Measurements from ENCODE around the gene CACNB1.

Gene CACNB1

GRCh38 chr17:39200070-39200879 lies 2.8 kb upstream of the CACNB1 start, which contains the start of gene RPL19:
RPL19 (plus strand) TSS chr17:39200283; CDS start chr17:39200345, 62 bp downstream.
- Mint-ChIP-seq H3K27me3 (no peaks in the 10 kb centered on the region), H3K27ac (peak within 1 kb of the TSS; percentile 100), H3K4me3 (peak within 1 kb of the TSS; percentile 89 to 97), H3K9me3 (no peaks in the 10 kb centered on the region), H3K4me1 (peaks cover 45 to 71% of the 10 kb centered on the region in 2 donors), H3K36me3 (peaks cover 39 to 54% of the 10 kb centered on the region in 2 donors)
- DNase-seq = peak; percentile 67
- ATAC-seq (replicated peaks) = peak; percentile 66 to 76

- DNase-seq = peak; percentile 81
- peak; percentile 60 to 71 for ATAC-seq (replicated peaks)
- Mint-ChIP-seq H3K4me3 (peak overlapping the region; percentile 89 to 97), H3K4me1 (peaks cover 45 to 75% of the 10 kb centered on the region in 2 donors), H3K27ac (peak overlapping the region; percentile 100), H3K36me3 (peaks cover 36 to 50% of the 10 kb centered on the region in 2 donors), H3K9me3 (no peaks in the 10 kb centered on the region), H3K27me3 (no peaks in the 10 kb centered on the region)
These were observed 2.3 kb upstream of the CACNB1 start for GRCh38 chr17:39199820-39200069.

DNA sequence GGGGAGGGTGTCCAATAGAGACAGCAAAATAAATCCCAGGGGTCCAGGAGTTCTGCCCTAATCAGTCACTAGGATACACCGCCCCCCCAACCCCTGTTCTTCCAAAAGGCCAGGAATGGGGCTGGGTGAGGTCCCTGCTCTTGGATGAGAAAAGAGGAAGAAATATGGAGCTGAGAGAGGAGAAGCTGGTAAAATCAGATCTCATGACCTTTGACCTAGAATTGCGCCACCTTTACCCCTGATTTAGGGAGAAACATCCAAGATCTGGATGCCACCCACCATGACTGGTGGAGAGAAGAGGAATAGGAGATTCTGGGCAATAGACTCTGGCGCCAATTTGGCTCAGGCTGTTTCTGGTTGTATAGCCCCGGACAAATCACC lies 707 bp upstream of the CACNB1 start:
- Mint-ChIP-seq H3K36me3 (peaks cover 31 to 43% of the 10 kb centered on the region in 2 donors), H3K4me3 (peak overlapping the region; percentile 89 to 97), H3K9me3 (no peaks in the 10 kb centered on the region), H3K4me1 (peaks cover 40 to 68% of the 10 kb centered on the region in 2 donors), H3K27ac (peak overlapping the region; percentile 82), H3K27me3 (no peaks in the 10 kb centered on the region)
- DNase-seq (no peak), ATAC-seq (replicated peaks) (no peak)

GRCh38 chr17:39196808-39197291 lies 619 bp downstream of the CACNB1 start:
- H3K9me3 Mint-ChIP-seq = no peaks in the 10 kb centered on the region
- H3K27ac Mint-ChIP-seq = peak overlapping the region; percentile 47
- no peaks in the 10 kb centered on the region for H3K27me3 Mint-ChIP-seq
- H3K36me3 Mint-ChIP-seq = peaks cover 32 to 42% of the 10 kb centered on the region in 2 donors
- peak overlapping the region; percentile 86 to 97 for H3K4me3 Mint-ChIP-seq
- no peak for ATAC-seq (replicated peaks)
- H3K4me1 Mint-ChIP-seq = peaks cover 32 to 56% of the 10 kb centered on the region in 2 donors
- no peak for DNase-seq

DNA sequence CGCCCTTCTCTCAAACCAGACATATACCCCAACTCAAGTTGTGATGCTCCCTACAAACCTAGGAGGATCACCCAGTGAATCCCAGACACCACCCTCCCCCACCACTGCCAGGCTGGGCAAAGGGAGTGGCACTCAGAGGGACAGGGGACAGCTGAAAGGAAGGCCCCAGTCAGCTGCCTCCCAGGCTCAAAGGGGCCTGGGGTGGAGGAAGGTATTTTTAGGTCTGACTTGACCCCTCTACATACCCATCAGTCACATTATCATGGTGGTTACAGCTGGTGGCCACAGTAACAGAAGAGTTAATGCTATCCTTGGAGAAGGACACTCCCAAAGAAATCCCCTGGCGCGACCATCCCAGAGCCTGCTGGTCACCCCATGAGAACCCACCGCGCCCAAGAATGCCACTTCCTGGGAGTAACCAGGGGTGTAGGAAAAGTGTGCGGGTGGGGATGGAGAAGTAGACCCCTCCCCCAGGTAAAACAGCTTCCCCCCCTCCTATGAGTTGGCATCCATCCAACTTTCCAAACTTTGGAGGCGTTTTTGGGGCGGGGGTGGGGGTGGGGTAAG lies 1.1 kb downstream of the CACNB1 start:
- ATAC-seq (replicated peaks) = no peak
- no peak for DNase-seq
- peaks cover 31 to 37% of the 10 kb centered on the region in 2 donors for H3K36me3 Mint-ChIP-seq
- H3K27ac Mint-ChIP-seq = no peak overlapping the region
- peak overlapping the region; percentile 86 to 97 for H3K4me3 Mint-ChIP-seq
- H3K9me3 Mint-ChIP-seq = no peaks in the 10 kb centered on the region
- H3K4me1 Mint-ChIP-seq = peaks cover 31 to 50% of the 10 kb centered on the region in 2 donors
- H3K27me3 Mint-ChIP-seq = no peaks in the 10 kb centered on the region

DNA sequence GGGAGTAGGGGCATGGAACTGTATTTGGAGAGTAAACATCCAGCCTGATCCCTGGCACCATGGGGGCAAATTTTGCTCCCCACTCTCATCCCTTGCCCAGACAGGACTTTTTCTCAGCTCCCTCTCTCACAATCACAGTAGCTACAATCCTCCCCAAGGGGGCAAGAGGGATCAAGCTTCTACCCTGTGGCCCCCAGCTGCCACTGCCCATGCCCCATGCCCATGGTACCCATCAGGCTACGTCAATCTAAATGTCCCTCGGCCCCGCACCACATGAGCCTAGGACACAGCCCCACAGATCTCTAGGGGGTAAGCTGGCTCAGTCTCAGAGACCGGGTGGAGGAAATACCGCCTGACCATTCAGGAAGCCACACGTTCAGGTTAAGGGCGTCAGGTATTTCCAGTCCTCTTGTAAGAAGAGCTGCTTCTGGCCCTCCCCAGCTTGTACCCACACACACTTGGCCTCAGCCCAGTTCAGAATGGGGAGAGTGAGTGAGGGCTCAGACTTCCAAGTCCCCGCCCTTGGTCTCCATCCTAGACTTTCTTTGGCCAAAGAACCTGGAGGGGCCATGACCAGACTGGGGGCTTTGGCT lies 1.8 kb downstream of the CACNB1 start:
- no peak for DNase-seq
- Mint-ChIP-seq H3K36me3 (peaks cover 26 to 30% of the 10 kb centered on the region in 2 donors), H3K27ac (no peak overlapping the region), H3K9me3 (no peaks in the 10 kb centered on the region), H3K27me3 (no peaks in the 10 kb centered on the region), H3K4me3 (peak overlapping the region; percentile 57 to 97), H3K4me1 (peaks cover 27 to 46% of the 10 kb centered on the region in 2 donors)
- peak; percentile 8 to 9 for ATAC-seq (replicated peaks)

- peaks cover 23 to 24% of the 10 kb centered on the region in 2 donors for H3K36me3 Mint-ChIP-seq
- DNase-seq (no peak), ATAC-seq (replicated peaks) (no peak)
- H3K27me3 Mint-ChIP-seq = no peaks in the 10 kb centered on the region
- no peaks in the 10 kb centered on the region for H3K9me3 Mint-ChIP-seq
- peak overlapping the region in 1 of 2 donors; percentile 97 for H3K4me3 Mint-ChIP-seq
- H3K27ac Mint-ChIP-seq = no peak overlapping the region
- H3K4me1 Mint-ChIP-seq = peaks cover 27 to 42% of the 10 kb centered on the region in 2 donors
These were observed 2.4 kb downstream of the CACNB1 start for GRCh38 chr17:39194985-39195524.

DNA sequence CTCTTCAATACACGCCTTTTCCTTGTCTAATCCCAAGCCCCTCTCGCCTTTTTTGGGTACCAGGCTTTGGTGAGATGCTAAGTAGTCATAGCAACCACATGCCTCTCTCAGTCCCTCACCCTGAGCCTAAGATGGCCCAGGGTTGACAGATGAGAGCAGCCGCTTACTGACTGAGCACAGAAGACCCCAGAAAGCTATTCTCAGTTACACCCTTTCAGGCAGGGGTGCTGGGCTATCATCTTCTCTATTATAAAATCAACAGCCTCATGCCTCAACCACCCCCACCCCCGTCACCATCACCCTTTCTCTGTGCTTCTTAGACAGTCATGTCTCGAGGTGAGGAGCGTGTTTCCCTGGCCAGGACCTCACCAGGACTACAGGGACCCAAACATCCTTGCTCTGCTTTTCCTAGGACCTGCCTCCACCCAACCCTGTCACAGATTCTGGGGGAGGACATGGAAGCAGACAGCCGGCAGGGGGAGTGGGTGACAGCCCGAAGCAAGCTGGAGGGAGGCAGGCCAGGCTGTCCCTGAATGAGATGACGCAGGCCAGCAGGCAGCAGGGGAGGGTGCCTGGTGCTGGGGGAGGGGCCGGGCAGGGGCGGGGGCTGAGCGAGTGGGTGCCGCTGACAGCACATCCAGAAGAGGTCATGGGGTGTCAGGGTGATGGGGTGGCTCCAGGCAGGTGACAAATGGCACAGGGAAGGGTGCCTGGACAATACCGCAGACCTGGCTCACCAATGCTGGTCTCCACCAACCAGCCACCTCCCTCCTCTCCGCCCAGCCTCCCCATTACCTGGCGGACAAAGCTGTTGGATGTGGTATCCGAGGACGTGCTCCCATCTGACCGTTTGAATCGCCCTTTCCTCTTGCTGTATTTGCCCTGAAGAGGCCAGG lies 3.1 kb downstream of the CACNB1 start:
- Mint-ChIP-seq H3K27ac (no peak overlapping the region), H3K9me3 (no peaks in the 10 kb centered on the region), H3K4me3 (no peak overlapping the region), H3K36me3 (peaks cover 21 to 23% of the 10 kb centered on the region in 2 donors), H3K27me3 (no peaks in the 10 kb centered on the region), H3K4me1 (peaks cover 23 to 35% of the 10 kb centered on the region in 2 donors)
- no peak for DNase-seq
- no peak for ATAC-seq (replicated peaks)

DNA sequence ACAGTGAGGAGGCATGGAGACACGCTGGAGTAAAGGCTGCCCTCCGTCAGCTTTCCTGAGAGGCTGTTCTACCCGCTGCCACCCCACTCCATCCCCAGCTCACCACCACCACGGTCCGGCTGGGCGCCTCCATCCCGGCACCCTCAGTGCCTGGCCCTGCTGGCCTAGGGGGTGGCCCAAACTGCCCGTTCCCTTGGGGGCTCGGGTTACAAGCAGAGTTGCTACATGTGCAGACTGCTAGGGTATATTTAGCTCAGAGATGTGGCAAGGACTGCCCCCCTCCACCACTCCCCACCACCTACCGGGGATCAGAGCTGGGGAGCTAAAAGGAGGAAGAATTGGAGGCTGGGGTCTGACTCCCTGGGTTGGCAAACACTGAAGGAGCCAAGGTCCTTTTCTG lies 4.1 kb downstream of the CACNB1 start:
- peaks cover 20 to 27% of the 10 kb centered on the region in 2 donors for H3K4me1 Mint-ChIP-seq
- H3K27me3 Mint-ChIP-seq = no peaks in the 10 kb centered on the region
- DNase-seq = no peak
- no peak overlapping the region for H3K27ac Mint-ChIP-seq
- H3K4me3 Mint-ChIP-seq = no peak overlapping the region
- peaks cover 21 to 23% of the 10 kb centered on the region in 2 donors for H3K36me3 Mint-ChIP-seq
- H3K9me3 Mint-ChIP-seq = no peaks in the 10 kb centered on the region
- no peak for ATAC-seq (replicated peaks)

DNA sequence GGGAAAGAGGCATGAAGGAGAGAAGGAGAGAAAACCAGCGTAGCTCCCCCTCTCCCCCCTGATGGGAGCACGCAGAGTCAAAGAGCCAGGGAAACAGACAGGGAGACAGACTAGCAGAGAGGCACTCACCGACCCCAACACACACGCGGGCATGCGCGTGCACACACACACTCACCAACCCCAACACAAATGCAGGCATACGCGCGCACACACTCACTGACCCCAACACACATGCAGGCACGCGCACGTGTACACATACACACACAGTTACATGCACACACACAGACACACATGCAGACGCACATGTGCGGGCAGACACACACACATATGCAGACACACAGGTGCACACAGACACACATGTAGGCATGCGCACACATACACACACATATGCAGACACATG lies 4.6 kb downstream of the CACNB1 start:
- no peak for DNase-seq
- Mint-ChIP-seq H3K36me3 (peaks cover 21 to 23% of the 10 kb centered on the region in 2 donors), H3K4me1 (peaks cover 17 to 23% of the 10 kb centered on the region in 2 donors), H3K27ac (no peak overlapping the region), H3K27me3 (no peaks in the 10 kb centered on the region), H3K4me3 (no peak overlapping the region), H3K9me3 (no peaks in the 10 kb centered on the region)
- ATAC-seq (replicated peaks) = no peak

- no peak for DNase-seq
- Mint-ChIP-seq H3K9me3 (no peaks in the 10 kb centered on the region), H3K4me1 (peaks cover 15 to 17% of the 10 kb centered on the region in 2 donors), H3K27me3 (no peaks in the 10 kb centered on the region), H3K36me3 (peaks cover 29 to 31% of the 10 kb centered on the region in 2 donors), H3K4me3 (no peak overlapping the region), H3K27ac (no peak overlapping the region)
- ATAC-seq (replicated peaks) = no peak
These were observed 5.5 kb downstream of the CACNB1 start for GRCh38 chr17:39191750-39192510.

DNA sequence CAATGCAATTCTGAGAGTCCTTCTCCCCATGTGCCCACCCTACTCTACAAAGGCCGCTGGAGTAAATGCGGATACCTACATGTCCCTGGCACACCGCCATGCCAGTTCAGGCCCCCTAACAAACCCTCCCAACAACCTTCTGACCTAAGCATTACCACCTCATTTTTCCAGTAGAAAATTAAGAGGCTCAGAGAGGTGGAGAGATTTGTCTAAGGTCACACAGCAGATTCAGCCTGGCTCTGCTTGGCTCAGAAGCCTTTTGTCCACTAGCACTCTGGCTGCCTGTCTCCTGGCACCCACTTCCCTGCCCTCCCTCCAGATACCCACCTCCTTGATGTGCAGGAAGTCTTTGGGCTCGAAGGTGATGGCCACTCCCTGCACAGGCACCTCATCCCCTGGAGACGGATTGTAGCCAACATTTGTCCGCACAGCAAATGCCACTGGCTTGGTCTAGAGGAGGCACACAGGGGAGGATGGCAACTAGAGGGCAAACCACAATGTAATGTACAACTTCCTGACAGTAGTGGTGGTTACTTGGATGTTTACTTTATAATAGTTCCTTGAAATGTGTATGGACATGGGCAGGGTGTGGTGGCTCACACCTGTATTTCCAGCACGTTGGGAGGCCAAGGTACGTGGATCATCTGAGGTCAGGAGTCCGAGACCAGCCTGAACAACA lies 10.2 kb downstream of the CACNB1 start:
- Mint-ChIP-seq H3K27ac (no peak overlapping the region), H3K36me3 (peaks cover 40 to 43% of the 10 kb centered on the region in 2 donors), H3K9me3 (no peaks in the 10 kb centered on the region), H3K4me3 (no peak overlapping the region), H3K4me1 (no peaks in the 10 kb centered on the region), H3K27me3 (no peaks in the 10 kb centered on the region)
- DNase-seq (no peak), ATAC-seq (replicated peaks) (no peak)

Data from stimulated activated naive B cell treated with anti-CD40 and anti-IgM and Interleukin-4, amounts not matched to agents 10 μg/mL and 1 μg/mL and 100 μg/mL, for 72 hours (primary cell).